ENCODE results near the gene DAD1. TPM values are rescaled to one million over a fixed set of nuclear protein-coding genes. Genes with fewer than 3 reads are reported as not detected.

DAD1 gene
- total and polyA plus RNA-seq, 2 of the 8 experiments (the other 6 are each of a cell fraction or from before 2014, with no cell fraction given): 131 to 440 TPM

- Histone ChIP-seq H3K27me3 (replicated peaks in 1 of 4; ENCODE audit: control insufficient read depth in 3 of 4, extremely low read depth in 1 of 4, insufficient read depth in 3 of 4, low read length in 3 of 4) (no peaks in the 10 kb centered on the region), H3K4me1 (replicated peaks in 1 of 4; ENCODE audit: control insufficient read depth in 3 of 4, insufficient read depth in 4 of 4, low read length in 3 of 4) (peaks cover 5 to 17% (median 8%) of the 10 kb centered on the region in 4 experiments), H2BK20ac (ENCODE audit: low read length) (0 out of 2 replicates have a peak overlapping the region, but pooled peaks have one; percentile 36), H3K4me3 (ENCODE audit: extremely low read depth in 1 of 4, insufficient read depth in 2 of 4, low read depth in 3 of 4, low read length in 4 of 4) (no peak overlapping the region), H4K8ac (ENCODE audit: extremely low read depth, insufficient read depth, low read length) (no peak overlapping the region; the same call in 1 of the 2 replicates), H3K56ac (replicated peaks; ENCODE audit: insufficient read length, low read depth, low read length) (no peak overlapping the region), H3K9me3 (ENCODE audit: insufficient read depth in 2 of 2, low read depth in 1 of 2, low read length in 1 of 2) (no peaks in the 10 kb centered on the region), H3K27ac (ENCODE audit: low read depth, low read length) (no peak overlapping the region), H4K91ac (replicated peaks; ENCODE audit: insufficient read length, low read length) (no peak overlapping the region), H4K20me1 (replicated peaks in 1 of 2; ENCODE audit: control insufficient read depth in 1 of 2, insufficient read depth in 2 of 2, low read length in 2 of 2) (no peaks in the 10 kb centered on the region), H3K14ac (ENCODE audit: insufficient read length) (no peak overlapping the region), H3K79me1 (ENCODE audit: low read depth, low read length) (no peaks in the 10 kb centered on the region), H3K4me2 (ENCODE audit: insufficient read depth in 1 of 2, low read depth in 2 of 2, low read length in 2 of 2) (no peak overlapping the region), H2AFZ (ENCODE audit: low read length) (no peak overlapping the region), H2BK120ac (replicated peaks; ENCODE audit: low read depth, low read length) (no peak overlapping the region), H3K4ac (replicated peaks; ENCODE audit: insufficient read length, low read depth, low read length) (no peak overlapping the region), H2BK12ac (ENCODE audit: low read depth, low read length) (peak overlapping the region; percentile 65; the same call in 1 of the 2 replicates), H3K23me2 (ENCODE audit: low read depth, low read length) (no peaks in the 10 kb centered on the region), H3K79me2 (ENCODE audit: control insufficient read depth in 1 of 2, insufficient read depth in 2 of 2, low read length in 2 of 2) (no peaks in the 10 kb centered on the region), H3K18ac (ENCODE audit: extremely low read depth, low read length) (no peak overlapping the region), H3K9ac (replicated peaks in 1 of 4; ENCODE audit: extremely low read depth in 1 of 4, low read depth in 3 of 4, low read length in 3 of 4) (no peak overlapping the region), H3K36me3 (ENCODE audit: control insufficient read depth in 2 of 4, insufficient read depth in 4 of 4, low read length in 3 of 4) (no peaks in the 10 kb centered on the region), H2AK5ac (ENCODE audit: low read depth, low read length) (peak overlapping the region; percentile 7; the same call in 1 of the 2 replicates), H3K23ac (ENCODE audit: insufficient read length) (no peak overlapping the region), H2BK5ac (ENCODE audit: low read depth, low read length) (peak overlapping the region; percentile 13; the same call in 1 of the 2 replicates), H2BK15ac (ENCODE audit: low read length) (no peak overlapping the region; the same call in 1 of the 2 replicates), H4K5ac (ENCODE audit: insufficient read length, low read depth, low read length) (no peak overlapping the region)
- CTCF ChIA-PET (ENCODE audit: partially characterized antibody): interaction anchor here (1.2 to 3.5 kb wide), 12 partner anchors 8 to 341 kb away, joined by 3 to 38 read pairs (median 9); no protein-coding TSS in a partner anchor
- 89% methylated on average over 15 of the region's 15 CpGs; no CpG with 5 or more reads in 1 of the 2 experiments for WGBS, 2 experiments (ENCODE audit: extremely low coverage in 1 of 2, insufficient coverage in 1 of 2, insufficient read length in 1 of 2, insufficient replicate concordance in 2 of 2, low coverage in 1 of 2, low lambda C conversion rate in 2 of 2, missing lambda C conversion rate in 1 of 2)
- DNase-seq (ENCODE audit: low read depth in 1 of 2, low spot score in 2 of 2) (no peak), FAIRE-seq (no peak)
- POLR2A ChIA-PET (ENCODE audit: partially characterized antibody): interaction anchor here (0.7 to 1.5 kb wide), 3 partner anchors 9 to 98 kb away, joined by 3 read pairs; no protein-coding TSS in a partner anchor
- TF ChIP-seq BRCA1 (IDR thresholded peaks at IDR 0.05; ENCODE audit: low read depth, low read length) (no peak), EP300 (IDR thresholded peaks at IDR 0.05; ENCODE audit: borderline replicate concordance in 1 of 2, low read depth in 2 of 2, low read length in 2 of 2) (no peak), KDM1A (IDR thresholded peaks at IDR 0.05; ENCODE audit: borderline replicate concordance, low read length) (no peak)
These were observed 34.3 kb downstream of the DAD1 start for GRCh38 chr14:22554498-22555383.
